ENCODE data around the gene FASTKD2. TPM values are rescaled to one million over a fixed set of nuclear protein-coding genes. Genes with fewer than 3 reads are reported as not detected.

The FASTKD2 gene
- 34.6 to 39.9 TPM (median 36.2 TPM) in 5 replicates for total RNA-seq (2022; extraction: Qiagen RNA extraction; ENCODE audit: low read depth)

DNA sequence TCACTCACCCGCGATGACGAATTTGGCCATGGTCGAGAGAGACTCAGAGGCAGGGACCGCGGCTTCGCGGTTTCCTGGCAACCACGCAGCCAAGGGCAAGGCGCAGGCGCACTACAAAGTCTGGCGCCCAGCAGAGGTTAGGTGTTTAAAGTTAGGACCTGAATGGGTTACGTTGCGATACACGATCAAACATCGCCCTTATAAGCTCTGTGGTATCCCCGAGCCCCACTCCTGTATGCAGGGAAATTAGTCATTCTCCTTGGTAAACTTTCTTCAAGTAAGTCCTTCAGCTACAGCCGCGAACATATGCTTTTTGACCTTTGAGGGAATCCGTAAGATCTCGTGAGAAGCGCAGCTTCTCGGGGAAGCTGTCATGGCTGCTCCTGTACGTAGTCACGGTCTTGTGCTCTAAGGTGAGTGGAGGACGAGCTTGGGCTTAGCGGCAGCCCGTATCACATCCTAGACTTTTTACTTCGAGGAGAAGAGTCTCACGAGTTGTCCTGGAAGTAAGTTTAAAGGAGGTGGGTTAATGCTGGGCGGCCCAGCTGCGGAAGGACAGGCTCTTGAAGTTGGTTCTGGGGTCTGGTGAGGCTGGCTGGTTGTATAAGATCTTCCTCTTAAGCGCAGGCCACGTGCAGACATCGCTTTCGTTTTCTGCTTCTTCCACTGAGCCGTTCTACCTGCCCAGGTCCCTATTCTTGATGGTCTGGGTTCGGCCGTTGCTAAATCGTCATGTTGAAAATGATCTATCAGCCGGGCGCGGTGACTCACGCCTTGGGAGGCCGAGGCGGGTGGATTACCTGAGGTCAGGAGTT, at the start of gene FASTKD2, which contains the start of gene MDH1B:
FASTKD2 (plus strand) TSS at position 365 of the 815 bp plus-strand sequence. CDS start 1,088 bp downstream, outside the sequence.
MDH1B (minus strand) TSS at position 87 of the 815 bp plus-strand sequence; CDS start at position 30, 57 bp downstream.

DNA sequence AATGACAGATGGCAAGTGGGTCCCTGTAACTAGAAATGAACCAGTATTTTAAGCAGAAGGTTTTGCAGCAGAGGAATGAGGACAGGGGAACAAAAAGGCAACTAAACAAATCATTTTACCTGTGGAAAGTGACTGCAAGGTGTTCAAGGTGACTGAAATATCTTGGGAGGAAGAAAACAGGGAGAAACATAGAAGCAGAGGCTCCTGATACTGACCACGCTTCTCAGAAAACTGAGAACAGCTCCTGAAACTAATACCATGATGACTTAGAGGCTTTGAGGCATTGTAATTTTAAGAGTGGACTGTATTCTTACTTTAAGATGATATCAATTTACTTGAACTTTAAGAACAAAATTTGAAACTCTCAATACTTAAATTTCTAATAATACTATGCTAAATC, 47.1 kb upstream of the FASTKD2 start, which contains the start of gene DYTN:
DYTN (minus strand) TSS at position 101 of the 400 bp plus-strand sequence. CDS start 117 bp downstream, outside the sequence.

Other genes starting within 250 kb of the FASTKD2 start
- gene FAM237A, start 123.1 kb upstream of the FASTKD2 start, total RNA-seq (2022; extraction: Qiagen RNA extraction; ENCODE audit: low read depth) = not detected in 5 replicates
- gene DYTN, start 47.2 kb upstream of the FASTKD2 start, total RNA-seq (2022; extraction: Qiagen RNA extraction; ENCODE audit: low read depth) = not detected in 5 replicates
- gene MDH1B, start 278 bp upstream of the FASTKD2 start, total RNA-seq (2022; extraction: Qiagen RNA extraction; ENCODE audit: low read depth) = 1.6 to 2.2 TPM (median 1.8 TPM) in 5 replicates
- gene CPO, start 173.9 kb downstream of the FASTKD2 start, total RNA-seq (2022; extraction: Qiagen RNA extraction; ENCODE audit: low read depth) = 0.09 to 0.19 TPM (median 0.17 TPM) in 3 of 5 replicates, not detected in the others

Measured in A549 treated with DMSO at 1 μM for 4 hours (cell line).